Psoas muscle (tissue), 8 donors: ENCODE results near the gene GNB5. TPM values are rescaled to one million over a fixed set of nuclear protein-coding genes. Genes with fewer than 3 reads are reported as not detected.
"Not testable (repeated sequence)": the region's sequence is repeated elsewhere in the genome, so short reads cannot be mapped to it uniquely, and the experiment has no call there.

Experiments used
- ATAC-seq, 4 donors: fragments of 200-7000 bp; cut with Tn5 transposase; one replicate each; pipeline ENCODE4 v1.9.1; 2020; ENCODE audit warnings: moderate library complexity in 3 of 4, mild to moderate bottlenecking in 2 of 4
- DNase-seq, 2 donors: peaks; one replicate each; pipeline ENCODE4 v3.0.0-alpha.2; 2020
- H3K27ac ChIP-seq: fragments of 200-600 bp; one replicate; pipeline ENCODE4 v1.8.0; 2022
- H3K27me3 ChIP-seq, 3 donors: fragments of 200-600 bp in 1 of 3; one replicate each; pipeline versions ENCODE4 v1.6.1 to v1.8.0; 2013 to 2022; ENCODE audit warnings: low read length in 2 of 3, mild to moderate bottlenecking in 2 of 3, moderate library complexity in 1 of 3; ENCODE audit not compliant: insufficient read depth in 3 of 3
- H3K36me3 ChIP-seq, 2 donors: fragments of 200-600 bp in 1 of 2; one replicate each; pipeline versions ENCODE4 v1.6.1 to v1.8.0; 2013 to 2022; ENCODE audit warnings: low read depth in 1 of 2, mild to moderate bottlenecking in 1 of 2, moderate library complexity in 1 of 2; ENCODE audit not compliant: insufficient read depth in 1 of 2
- H3K4me1 ChIP-seq: fragments of 200-600 bp; one replicate; pipeline ENCODE4 v1.8.0; 2022
- H3K4me3 ChIP-seq: fragments of 200-600 bp; one replicate; pipeline ENCODE4 v1.8.0; 2022; ENCODE audit warnings: mild to moderate bottlenecking
- H3K9me3 ChIP-seq: fragments of 200-600 bp; one replicate; pipeline ENCODE4 v1.8.0; 2022
- WGBS, 3 donors: extraction: QIAGEN DNeasy Blood & Tissue Kit; methylation state at CpG; one replicate each; pipeline versions ENCODE4 v1.1.6 to v1.1.7; 2013; 5-methylcytosine and 5-hydroxymethylcytosine counted together
- intact Hi-C, 2 donors: fragments of 100-400 bp; cut with DNase I; formaldehyde crosslinking; loops; one replicate each; pipeline versions ENCODE4 v1.11.0 to v1.14.2; 2022
- polyA plus RNA-seq, 3 donors: library from polyadenylated mRNA; stranded (reverse); fragments of 200-250 nt; gene quantifications; one replicate each; pipeline ENCODE4 v1.2.3, GENCODE V29; 2013
- total RNA-seq, 4 donors: library from RNA; stranded (reverse); fragmentation: NEBNext Ultra II Directional in 2 of 4; extraction: Animal tissue kit (Norgen Biotek cat#: 25700) in 2 of 4; gene quantifications; one replicate each; pipeline versions ENCODE4 v1.2.1 to v1.2.4, GENCODE V29; 2021 to 2023
- TF ChIP-seq, protein P1 (sequence below): fragments of 200-600 bp; IDR thresholded peaks from one replicate; pipeline ENCODE4 v1.8.0; 2022; ENCODE audit warnings: antibody characterized with exemption
- donor health status: healthy with polysubstance abuse.
- donor health status: DM: no; HTN: no; CAD: no; lungs with moderate emphysema.
- donor health status: Bipolar disorder and iron deficiency.
- donor health status: healthy.
- donor health status: DM: yes; HTN: yes; CAD: no.
- donor health status: DM: no; HTN: no; CAD: no.
- donor health status: DM: no; HTN: no; CAD: no.
- donor health status: DM: yes; HTN: yes; CAD: no.

GNB5 gene
- total and polyA plus RNA-seq, 7 donors, result 0.86 to 2.5 (median 1.4) TPM

- TF ChIP-seq, protein P1, sequence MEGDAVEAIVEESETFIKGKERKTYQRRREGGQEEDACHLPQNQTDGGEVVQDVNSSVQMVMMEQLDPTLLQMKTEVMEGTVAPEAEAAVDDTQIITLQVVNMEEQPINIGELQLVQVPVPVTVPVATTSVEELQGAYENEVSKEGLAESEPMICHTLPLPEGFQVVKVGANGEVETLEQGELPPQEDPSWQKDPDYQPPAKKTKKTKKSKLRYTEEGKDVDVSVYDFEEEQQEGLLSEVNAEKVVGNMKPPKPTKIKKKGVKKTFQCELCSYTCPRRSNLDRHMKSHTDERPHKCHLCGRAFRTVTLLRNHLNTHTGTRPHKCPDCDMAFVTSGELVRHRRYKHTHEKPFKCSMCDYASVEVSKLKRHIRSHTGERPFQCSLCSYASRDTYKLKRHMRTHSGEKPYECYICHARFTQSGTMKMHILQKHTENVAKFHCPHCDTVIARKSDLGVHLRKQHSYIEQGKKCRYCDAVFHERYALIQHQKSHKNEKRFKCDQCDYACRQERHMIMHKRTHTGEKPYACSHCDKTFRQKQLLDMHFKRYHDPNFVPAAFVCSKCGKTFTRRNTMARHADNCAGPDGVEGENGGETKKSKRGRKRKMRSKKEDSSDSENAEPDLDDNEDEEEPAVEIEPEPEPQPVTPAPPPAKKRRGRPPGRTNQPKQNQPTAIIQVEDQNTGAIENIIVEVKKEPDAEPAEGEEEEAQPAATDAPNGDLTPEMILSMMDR, result no peak
Measured at GRCh38 chr15:52097180-52097579, 94.0 kb downstream of the GNB5 start.

GRCh38 chr15:52096536-52096935 is 94.7 kb downstream of the GNB5 start:
- H3K4me3 ChIP-seq, H3K9me3 ChIP-seq, H3K27ac ChIP-seq, ATAC-seq, H3K27me3 ChIP-seq, H3K4me1 ChIP-seq, H3K36me3 ChIP-seq, DNase-seq, intact Hi-C loops: not testable (repeated sequence)
- 94 to 96% (median 96%) methylated on average over 9 of the region's 9 CpGs for WGBS, 3 donors

More at GRCh38 chr15:52097180-52097579, 94.0 kb downstream of the GNB5 start:
- intact Hi-C loops, result no loop called here
- Histone ChIP-seq H3K27ac (no peak overlapping the region), H3K36me3 (no peaks in the 10 kb centered on the region), H3K27me3 (no peaks in the 10 kb centered on the region), H3K4me1 (peaks cover 7% of the 10 kb centered on the region), H3K4me3 (no peak overlapping the region), H3K9me3 (no peaks in the 10 kb centered on the region)
- no peak for ATAC-seq
- no peak for DNase-seq

DNA sequence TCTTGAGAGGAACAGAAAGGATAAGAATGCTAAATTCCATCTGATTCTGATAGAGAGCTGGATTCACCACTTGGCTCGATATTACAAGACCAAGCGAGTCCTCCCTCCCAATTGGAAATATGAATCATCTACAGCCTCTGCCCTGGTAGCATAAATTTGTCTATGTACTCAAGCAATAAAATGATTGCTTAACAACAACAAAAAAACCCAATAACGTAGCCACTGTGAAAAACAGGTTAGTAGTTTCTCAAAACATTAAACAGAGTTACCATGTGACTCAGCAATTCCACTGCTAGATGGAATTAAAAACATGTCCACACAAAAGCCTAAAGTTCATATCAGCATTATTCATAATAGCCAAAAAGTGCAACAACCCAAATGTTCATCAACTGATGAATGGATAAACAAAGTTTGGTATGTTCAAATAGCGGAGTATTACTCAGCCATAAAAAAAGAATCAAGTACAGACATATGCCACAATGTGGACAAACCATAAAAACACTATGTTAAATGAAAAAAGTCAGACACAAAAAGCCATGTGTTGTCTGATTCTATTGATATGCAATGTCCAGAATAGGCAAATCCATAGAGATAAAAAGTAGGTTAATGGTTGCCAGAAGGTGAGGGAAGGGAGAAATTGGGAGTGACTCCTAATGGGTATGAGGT is 95.5 kb downstream of the GNB5 start:
- Histone ChIP-seq H3K4me3 (no peak overlapping the region), H3K9me3 (no peaks in the 10 kb centered on the region), H3K27me3 (no peaks in the 10 kb centered on the region), H3K36me3 (no peaks in the 10 kb centered on the region), H3K27ac (no peak overlapping the region), H3K4me1 (peaks cover 7% of the 10 kb centered on the region)
- 45 to 73% (median 51%) methylated on average over 4 of the region's 4 CpGs for WGBS, 3 donors
- DNase-seq, result no peak
- peak in 1 of 4 donors; percentile 36 for ATAC-seq
- TF ChIP-seq, protein P1, result no peak
- intact Hi-C loops, result no loop called here

DNA sequence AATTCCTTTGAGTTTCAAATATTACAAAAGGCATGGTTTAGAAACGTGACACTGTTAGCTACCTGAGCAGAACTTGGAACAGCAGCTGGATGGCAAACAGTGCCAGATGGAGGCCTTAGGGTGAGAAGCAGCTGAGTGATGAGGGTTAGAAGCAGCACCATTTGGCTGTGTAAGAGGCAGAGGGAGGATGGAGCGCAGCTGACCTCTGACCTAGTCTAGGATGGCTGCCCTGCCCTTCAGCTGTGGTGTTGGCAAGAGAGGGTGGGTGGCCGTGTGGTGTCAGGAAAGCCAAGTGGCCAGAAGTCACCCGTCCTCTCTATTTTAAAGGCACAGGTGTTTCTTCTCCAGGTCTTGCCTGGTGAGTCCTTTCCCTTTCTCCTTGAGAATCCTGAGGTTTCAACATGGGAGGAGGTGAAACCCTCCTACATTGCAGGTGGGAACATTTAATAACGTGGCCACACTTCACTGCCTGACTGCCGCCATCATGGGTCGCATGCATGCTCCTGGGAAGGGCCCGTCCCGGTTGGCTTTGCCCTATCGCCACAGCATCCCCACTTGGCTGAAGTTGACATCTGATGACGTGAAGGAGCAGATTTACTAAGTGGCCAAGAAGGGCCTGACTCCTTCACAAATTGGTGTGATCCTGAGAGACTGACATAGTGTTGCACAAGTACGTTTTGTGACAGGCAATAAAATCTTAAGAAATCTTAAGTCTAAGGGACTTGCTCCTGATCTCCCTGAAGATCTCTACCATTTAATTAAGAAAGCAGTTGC is 96.2 kb downstream of the GNB5 start:
- ATAC-seq, result peak in 1 of 4 donors; percentile 57

More for the DNA sequence above, 96.2 kb downstream of the GNB5 start:
- H3K27me3 ChIP-seq, result no peaks in the 10 kb centered on the region
- TF ChIP-seq, protein P1, result no peak
- no peaks in the 10 kb centered on the region for H3K36me3 ChIP-seq
- no peak overlapping the region for H3K4me3 ChIP-seq
- 66 to 76% (median 69%) methylated on average over 12 of the region's 12 CpGs for WGBS, 3 donors
- no peak overlapping the region for H3K27ac ChIP-seq
- H3K9me3 ChIP-seq, result no peaks in the 10 kb centered on the region
- peak in 1 of 2 donors; percentile 58 for DNase-seq
- intact Hi-C loops, result no loop called here
- peaks cover 7% of the 10 kb centered on the region for H3K4me1 ChIP-seq
